Forelimb muscle (tissue), 1 donor: ENCODE results near the gene FBN1. TPM values are rescaled to one million over a fixed set of nuclear protein-coding genes. Genes with fewer than 3 reads are reported as not detected.

Experiments used
- DNase-seq: peaks from one replicate; pipeline ENCODE4 v3.0.0-alpha.2; 2013; ENCODE audit warnings: low read depth
- polyA plus RNA-seq: library from polyadenylated mRNA; unstranded; fragments of 120-200 nt; gene quantifications from one replicate; pipeline ENCODE4 v1.2.1, GENCODE V29; 2013; ENCODE audit not compliant: insufficient read length

Gene FBN1
- polyA plus RNA-seq, 1 donor: 168 TPM

DNA sequence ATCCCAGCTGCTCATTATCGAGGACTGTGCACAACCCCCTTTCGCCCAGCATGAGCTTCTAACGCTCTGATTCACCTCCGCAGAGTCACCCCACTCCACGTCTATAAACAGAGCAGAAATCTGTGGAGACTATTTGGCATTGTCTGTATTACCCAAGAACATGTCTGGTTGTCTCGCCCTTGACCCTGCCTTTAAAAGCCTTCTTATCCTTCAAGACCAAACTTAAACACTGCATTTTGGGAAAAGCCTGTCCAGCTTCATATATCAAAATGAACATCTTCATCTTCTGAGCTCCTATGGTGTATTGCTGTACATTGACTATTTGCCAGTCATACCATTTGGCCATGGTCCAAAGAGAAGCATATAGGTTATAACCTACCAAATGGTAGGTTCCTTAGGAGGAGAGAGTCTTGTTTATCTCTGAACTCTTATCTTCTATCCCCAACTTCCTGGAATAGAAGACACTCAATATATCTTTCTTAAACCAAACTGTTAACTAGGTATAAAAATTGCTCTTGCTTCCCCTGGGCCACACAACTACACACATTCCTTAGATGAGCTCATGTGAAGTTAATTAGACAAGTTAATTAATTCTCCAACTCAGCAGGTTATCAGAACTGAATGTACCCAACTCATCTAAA, 90.1 kb downstream of the FBN1 start:
- no peak for DNase-seq

DNA sequence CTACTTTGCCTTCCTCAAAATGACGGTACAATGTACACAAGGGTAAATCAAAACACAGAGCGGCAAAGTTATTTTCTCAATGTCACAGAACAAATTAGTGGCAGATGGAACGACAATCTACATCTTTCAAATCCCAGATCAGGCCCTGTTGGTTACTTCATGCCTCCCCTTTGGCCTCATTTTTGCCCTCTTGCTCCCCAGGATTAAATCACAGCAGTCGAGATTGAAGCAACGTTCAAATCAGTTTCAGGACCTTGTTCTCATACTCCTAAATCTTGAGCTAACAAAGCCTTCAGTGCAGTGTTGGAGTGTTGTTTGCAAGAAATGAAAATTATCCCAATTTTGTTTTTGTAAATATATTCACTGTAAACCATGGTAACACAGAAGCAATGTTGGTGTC, 91.4 kb downstream of the FBN1 start:
- no peak for DNase-seq

DNA sequence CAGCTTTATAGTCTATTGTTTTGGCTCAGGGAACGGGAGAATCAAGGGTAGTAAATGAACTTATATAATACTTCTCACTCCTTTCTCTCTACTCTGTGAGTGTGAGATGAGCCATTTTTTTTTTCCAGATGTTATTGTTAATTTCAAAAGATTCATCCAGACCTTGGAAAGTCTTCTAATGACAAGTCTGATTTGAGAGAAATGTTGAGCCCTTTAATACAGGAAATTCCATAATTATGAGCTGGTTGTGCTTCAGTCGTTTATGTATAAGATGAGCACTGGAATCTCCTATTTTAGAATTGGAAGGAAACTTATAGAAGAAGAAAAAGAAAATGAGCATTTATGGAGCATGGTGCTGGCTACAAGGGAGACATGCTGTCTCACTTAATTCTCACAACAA, 92.0 kb downstream of the FBN1 start:
- no peak for DNase-seq

DNA sequence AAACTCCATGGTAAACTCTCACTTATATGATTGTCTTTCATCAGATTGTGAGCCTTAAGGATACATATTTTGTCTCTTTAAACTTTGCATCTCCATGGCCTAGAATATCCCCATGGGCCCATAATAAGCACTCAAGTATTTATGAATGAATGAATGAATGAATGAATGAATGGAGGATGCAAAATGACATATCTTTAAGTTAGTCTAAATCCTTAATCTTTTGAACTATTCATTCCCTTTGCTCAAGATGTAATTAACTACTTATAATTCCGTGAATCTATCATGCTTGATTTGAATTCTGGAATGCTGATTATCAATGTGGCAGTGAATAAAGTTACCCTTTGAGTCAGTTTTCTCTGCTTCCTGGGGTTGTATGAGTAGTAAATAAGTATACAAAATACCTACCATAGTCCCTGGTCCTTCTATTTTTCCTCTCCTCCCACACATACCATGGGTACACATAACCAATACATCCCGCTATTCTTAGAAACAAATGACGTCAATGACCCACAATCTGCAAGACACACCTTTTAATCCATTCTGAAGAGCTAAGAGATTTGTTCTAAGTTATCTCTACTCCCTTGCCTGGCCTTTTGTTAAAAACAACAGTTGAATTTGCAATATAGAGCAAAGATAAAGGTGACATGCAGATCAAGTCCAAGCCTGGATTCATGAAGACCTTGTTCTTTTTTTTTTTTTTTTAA, 94.5 kb downstream of the FBN1 start:
- DNase-seq: no peak

DNA sequence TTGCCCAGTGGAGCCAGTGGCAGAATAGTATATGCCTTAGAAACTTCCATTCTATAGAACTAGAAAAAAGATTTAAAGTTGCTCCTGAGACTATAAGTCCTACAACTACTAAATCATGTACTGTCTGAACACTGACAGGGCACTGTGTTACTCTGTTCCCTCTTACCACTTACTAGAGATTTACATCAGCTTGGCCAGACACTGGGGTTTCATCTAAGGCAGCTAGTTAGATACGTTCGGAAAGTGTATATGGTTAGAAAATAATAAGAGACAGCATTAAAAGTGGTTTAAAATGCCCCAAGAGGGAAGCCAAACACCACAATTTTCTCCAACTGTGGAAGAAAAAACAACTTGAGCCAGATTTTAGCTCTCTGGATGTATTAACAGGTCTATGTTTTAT, 97.1 kb downstream of the FBN1 start:
- DNase-seq: no peak

DNA sequence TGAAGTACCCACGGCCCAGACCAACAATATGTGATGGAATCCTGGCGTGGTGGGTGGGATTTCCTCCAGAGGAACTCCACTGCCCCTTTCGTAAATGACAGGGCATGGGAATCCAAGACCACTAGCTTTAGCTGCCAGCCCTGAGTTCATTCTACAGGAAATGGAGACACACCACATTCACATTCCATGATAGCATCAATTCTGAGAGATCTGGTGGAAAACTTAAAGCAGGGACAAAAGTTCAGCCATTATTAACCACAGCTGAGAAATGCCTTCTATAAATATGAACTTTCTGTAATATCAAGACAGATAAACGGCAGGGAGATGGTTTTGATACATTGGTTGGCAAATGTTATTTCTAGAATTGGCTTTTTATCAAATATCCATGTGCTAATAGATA, 98.2 kb downstream of the FBN1 start:
- no peak for DNase-seq

DNA sequence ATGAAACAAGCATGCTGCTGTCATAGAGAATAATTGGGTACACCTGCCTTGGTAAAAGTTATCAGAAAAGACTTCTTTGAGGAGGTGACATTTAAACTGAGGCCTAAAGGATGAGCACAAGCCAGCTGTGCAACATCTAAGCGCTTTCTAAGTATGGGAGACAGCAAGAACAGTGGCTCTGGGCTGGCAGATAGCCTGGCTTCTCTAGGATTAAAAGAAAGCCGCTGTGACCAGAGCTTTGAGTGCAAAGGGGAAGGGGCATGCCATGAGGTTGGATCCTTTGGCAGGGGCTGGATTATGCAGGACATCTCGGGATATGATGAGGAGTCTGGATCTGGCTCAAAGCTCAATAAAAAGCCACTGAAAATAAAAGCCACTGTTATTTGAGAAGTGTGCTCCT, 99.2 kb downstream of the FBN1 start:
- no peak for DNase-seq

DNA sequence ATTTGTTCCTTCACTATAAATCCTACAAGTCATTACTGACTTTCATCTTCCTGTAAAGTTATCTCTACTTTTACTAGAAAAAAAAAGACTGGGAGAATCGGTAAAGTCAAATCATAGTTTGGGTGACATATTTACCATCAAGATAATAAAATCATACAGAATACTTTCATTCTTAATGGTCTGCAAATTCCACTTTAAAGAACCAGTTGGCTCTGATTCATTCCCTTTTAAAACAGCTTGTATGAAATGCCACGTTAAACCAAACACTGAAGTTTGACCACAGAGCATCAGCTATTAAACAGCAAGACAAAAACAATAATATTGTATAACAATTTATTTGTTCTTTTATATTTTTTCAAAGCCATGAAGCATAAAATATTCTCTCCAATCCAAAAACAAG, 100.7 kb downstream of the FBN1 start:
- DNase-seq: no peak

DNA sequence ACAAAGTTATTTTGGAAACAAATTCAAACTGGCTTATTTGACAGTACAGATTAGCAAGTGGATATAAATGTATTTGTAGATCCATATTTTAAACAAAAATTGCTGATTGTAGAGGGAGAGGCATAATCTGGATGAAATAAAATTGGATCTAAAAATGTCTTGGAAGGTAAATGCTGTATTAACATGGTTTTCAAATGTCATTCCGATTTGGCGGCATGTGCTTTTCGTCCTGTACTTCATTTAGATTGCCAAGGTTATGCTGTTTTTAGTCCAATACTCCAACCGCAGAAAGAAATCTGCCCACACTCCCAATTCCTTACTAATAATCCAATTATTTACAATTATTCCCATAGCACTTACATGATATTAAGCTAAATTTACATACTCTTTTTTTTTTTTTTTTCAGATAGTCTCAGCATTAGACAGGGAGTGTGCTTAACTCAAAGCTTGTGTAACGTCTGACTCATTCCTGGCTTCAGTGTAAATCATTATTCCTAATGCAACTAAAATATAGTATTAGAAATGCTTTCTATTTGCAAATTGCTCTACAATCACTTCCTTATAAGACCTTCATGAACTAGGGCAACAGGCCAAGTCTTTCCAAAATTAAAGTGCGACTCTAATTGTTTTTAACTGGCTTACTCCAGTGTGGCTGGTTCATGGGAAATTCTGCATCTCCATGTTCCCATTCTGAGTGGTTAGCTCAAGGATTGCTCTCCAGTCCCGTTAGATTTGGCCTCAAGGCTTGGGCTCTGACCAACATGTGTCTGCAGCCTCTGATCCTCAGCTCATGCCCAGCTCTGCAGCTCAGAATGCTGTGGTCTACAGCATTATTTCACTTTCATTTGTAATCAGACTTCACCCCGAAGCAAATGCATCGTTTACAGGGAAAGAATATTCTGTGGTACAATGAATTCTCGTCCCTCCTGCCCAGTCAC, 103.9 kb downstream of the FBN1 start:
- DNase-seq: no peak

DNA sequence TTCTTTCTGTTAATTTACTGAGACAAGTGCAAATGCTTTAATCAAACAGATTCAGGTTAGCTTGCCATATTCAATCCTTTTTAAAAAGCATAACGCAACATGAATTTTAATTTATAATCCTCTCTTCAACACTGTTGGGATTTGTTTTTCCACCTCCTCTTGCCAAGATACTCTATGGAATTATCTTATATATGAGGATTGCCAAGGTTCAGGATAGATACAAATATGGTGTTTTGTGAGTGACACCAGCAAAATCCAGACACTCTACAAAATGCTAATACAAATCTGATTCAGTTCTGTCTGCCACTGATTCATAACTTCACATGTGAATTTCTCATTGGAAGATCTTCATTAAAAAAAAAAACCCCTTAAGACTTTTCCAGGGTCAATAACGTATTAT, 104.8 kb downstream of the FBN1 start:
- no peak for DNase-seq

DNA sequence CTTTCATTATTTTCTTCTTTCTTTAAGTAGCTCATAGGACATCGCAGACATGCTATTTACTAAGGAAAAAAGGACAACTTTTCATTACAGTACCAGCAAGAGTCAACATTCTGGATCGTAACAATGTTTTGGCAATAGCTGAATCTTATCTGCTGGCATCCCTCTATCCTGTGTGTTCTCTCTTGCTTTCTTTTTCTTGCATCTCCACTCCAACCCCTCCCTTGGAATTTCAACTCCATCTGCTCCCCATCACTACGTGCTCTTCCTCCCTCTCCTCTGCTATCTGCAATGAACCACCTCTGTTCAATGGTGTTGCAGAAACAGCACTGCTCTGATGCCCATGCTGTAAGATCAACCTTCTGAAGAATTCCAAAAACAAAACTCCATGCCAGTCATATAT, 106.6 kb downstream of the FBN1 start:
- no peak for DNase-seq

DNA sequence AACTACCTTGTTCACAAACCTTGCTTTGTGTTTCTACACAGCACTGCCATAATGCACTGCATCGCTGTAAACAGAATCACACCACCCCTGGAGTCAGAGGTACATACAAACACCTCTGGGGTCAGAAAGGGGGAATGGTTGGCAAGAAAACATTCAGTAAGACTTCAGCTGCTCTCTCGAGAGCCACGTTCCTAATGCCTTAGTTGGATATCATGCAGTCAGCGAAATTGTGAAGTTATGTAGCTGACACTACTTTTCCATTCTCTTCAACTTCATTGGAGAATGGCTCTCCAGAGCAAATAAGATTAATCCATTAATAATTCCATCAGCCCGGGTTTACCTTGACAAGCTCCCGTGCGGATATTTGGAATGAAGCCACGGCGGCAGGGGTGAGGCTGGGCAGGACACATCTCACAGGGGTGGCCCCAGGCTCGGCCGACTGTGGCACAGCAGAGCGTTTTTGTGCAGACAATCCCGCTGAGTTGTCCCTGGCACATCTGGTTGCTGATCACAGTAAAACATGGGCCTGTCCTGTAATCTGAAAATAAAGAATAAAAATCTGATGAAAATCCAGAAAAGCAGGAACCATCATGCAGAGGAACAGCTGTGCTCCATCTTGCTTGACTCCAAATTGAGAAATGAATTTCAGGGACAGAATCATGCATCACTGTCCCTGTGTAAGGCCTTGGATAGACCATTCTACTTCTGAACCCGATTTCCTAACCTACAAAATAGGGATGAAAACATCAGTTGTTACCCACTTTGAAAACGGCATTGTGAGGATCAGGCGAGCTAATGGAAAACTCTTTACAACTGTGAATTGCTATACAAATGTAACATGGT, 108.0 kb downstream of the FBN1 start:
- peak; percentile 68 for DNase-seq

DNA sequence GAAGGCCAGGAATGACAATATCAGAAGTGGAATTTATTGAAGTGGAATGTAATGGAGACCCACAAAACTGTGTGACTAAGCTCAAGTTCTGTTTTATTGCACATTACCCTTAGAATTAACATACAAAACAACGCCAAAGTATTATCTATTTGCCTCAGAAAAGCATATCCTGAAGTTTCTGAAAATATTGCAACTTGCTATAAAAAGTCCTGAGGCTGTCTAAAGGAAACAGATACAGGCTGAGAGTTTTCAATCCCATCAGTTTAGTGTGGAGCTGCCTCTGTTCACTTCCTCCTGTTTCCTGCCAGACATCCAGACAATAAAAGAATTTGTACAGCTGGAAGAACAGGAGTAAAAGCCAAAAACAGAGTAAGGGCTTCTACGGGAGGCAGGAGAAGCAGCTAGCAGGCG, 108.8 kb downstream of the FBN1 start:
- DNase-seq: peak; percentile 77

DNA sequence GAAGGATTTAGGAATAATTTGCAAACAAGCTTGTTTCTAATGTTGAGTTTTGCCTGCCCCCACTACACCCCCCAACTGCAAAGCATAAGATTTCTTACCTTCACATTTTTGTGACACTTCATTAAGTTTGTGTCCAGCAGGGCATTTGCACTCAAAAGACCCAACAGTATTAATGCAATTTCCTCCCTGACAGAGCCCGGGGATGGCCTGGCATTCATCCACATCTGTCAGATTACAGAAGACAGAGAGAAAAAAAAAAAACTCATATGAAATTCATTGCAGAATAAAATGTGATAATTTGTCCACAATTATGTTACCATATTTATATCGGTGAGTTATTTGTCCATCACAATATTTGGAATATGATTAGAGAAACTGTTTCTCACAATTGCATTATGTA, 111.5 kb downstream of the FBN1 start:
- DNase-seq: no peak

DNA sequence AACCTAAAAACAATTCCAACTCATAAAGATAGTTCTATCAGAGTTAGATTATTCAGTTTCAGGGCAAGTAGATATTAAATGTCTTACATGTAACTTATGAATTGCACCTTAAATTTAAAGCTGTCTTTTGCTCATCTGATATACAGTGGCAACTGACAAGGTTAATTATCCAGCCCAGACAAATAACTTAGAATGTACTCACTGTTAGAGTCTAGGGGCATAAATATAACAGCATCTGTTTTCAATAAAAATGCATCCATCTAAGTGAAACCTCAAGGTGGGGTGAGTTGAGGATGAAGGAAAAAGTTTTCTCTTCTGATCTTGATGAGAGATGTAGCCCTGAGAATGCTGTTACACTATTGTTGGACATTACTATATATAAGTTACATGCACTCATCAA, 112.6 kb downstream of the FBN1 start:
- DNase-seq: no peak

DNA sequence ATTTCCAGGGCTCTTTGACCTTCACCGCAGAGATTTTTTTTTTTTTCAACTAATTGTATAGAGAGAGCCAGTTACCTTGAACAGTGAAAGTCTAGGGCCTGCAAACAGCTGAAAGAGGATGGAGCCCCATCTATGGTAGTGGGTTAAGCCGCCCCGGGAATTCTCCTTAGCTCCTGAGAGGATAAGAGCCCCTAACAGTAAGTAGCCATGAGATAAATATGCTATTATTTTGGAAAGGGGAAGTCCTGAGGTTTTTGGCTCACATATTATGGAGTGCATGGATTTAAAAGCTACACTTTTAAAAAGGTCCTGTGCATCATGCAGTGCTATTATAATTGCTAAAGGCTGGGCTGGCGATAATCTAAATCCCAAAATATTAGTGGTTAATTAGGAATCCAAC, 115.0 kb downstream of the FBN1 start:
- no peak for DNase-seq

DNA sequence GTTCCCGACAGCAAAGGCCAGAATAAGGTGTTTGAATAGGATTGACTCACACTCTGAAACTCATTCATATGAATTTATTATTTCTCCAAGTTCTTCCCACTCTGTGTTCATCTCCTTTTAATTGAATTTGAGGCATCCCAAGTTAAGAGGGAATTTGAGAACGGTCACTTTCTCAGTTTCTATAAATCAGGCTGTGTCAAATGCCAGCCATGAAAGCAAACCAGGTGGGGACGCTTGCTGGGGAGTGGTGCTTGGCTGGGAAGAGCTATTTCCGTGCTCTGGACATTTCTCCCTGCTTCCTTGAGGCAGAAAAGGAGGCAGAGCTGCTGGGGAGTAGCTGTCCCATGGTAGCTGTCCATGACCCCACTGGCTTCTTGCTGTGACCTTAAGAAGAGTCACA, 116.6 kb downstream of the FBN1 start:
- DNase-seq: no peak

DNA sequence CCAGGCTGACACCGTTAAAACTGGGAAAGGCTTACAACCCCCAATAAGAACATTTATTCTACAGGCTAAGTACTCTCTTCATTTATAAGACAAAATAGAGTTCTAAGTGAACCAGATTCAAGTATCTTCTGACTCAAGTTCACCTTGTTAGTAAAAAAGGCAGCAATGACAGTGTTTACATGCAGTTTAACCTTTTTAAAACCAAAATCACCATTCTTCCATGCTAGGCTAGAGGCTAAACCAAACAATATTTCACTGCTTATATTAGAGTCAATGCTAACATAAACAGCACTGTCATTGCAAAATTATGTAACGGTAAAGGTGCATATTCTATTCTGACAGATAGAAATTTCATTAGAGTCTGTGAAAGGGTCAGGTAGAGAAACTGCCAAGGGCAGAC, 118.0 kb downstream of the FBN1 start:
- no peak for DNase-seq

DNA sequence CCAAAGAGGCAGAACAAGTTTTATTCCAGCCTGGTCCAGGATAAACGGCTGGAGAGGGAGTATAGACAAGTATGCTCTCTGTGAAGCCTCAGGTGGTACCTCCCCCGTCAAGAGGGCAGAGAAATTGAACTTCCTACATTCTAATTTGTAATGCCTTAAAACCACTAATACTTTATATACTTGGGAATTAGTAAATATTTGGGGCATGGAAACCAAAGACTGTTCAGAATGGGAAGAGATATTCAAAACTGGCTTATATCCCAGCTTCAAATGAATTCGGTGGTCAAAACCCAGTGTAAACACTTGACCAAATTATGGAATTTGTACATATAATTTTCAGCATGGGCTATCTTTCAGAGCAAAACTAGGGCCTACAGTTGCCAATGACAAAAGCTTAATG, 122.6 kb downstream of the FBN1 start:
- no peak for DNase-seq

DNA sequence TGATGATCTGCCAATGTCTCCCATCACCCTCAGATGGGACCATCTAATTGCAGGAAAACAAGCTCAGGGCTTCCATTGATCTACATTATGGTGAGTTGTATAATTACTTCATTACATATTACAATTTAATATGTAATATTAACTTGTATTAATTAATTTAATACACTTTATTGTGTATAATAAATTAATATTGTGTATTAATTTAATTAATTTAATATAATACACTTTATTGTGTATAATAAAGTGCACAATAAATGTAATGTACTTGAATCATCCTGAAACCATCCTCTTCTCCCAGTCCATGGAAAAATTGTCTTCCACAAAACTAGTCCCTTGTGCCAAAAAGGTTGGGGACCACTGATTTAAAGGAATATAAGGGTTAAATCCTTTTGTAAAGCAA, 123.4 kb downstream of the FBN1 start:
- DNase-seq: no peak

DNA sequence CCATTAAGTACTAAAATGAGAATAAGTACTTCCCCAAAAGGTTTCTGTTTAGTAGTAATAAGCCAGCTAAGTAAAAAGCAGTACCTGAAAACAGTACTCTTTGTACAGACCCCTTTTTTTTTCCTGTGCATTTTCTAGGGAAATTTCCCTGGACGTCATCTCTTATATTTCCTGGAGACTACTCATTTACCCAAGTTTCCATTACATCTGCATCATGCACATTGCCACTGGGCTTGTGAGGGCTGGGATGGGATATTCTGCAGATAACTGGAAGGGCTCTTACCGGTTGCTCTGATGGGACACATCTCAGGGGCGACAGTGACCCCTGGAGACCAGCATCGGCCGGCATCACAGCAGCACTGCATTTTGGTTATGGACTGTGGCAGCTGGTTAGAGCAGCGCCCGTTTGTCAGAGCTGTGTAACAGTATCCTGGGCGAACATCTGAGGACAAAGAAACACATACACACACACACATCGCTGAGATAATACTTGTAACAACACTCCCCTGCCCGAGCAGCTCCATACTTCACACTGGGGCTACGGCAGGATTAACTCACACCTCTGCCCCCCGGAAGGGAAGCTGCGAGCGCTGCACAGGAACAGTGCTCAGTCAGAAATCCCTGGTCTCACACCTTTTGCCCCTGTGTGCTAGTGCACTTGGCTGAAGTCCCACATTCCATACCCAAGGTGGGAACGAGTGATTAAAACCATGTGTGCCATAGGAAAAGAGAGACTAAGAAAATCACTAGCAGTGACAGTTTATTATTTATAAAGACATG, 124.9 kb downstream of the FBN1 start:
- DNase-seq: no peak
